GM18519 (cell line): Measurements from ENCODE around the gene PTPN2.

Source experiments
- ATAC-seq: cut with Tn5 transposase; IDR thresholded peaks from one replicate; pipeline ENCODE4 v1.9.1; 2021; ENCODE audit warnings: mild to moderate bottlenecking, moderate library complexity; ENCODE audit not compliant: unreplicated experiment, low FRiP score

Gene PTPN2

GRCh38 chr18:12750715-12751502 is 133.1 kb downstream of the PTPN2 start:
- ATAC-seq, result no peak

DNA sequence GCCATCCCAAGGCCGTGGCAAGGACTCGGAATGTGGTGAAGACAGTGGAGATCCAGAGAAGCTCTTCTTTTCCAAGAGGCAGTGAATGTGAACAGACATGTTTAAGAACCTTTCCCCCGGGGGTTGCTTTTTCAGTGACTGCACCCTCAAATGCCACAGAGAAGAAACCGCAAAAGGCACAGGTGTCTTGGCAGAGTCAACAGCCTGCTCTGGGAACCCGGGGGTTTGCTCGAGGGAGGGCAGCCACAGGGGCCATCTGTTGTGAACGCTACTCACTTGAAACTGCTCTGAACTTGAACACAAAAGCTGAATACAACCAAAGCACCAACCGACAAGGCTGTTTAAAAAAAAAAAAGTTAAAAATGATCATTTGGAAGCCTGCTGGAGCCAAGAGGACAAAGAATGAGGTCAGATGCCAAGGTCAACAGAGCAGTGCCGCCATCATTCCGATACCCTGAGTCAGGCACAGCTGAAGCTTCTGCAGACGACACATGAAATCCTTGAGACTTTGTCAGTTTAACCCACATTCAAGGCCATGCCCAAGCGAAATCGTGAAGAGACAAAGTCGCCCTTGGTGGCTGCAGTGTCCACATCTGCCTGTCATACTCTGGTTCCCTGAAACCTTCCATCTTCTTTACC is 133.8 kb downstream of the PTPN2 start:
- ATAC-seq, result no peak

GRCh38 chr18:12749121-12749520 is 134.9 kb downstream of the PTPN2 start:
- no peak for ATAC-seq

DNA sequence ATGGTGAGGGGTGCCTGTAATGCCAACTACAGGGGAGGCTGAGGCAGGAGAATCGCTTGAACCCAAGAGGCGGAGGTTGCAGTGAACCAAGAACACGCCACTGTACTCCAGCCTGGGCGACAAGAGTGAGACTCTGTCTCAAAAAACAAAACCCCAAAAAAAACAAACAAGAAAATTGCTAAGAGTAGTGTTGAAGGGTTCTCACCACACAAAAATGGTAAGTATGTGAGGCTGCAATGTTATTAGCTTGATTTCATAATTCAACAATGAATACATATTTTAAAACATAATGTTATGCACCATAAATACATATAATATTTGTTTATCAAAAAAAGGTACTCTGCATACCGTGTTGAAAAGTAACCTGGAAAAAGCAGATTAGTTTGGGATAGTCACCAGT is 135.4 kb downstream of the PTPN2 start:
- ATAC-seq, result no peak

- ATAC-seq, result no peak
These were observed 136.3 kb downstream of the PTPN2 start for GRCh38 chr18:12747530-12748315.

- no peak for ATAC-seq
These were observed 138.8 kb downstream of the PTPN2 start for GRCh38 chr18:12745095-12745795.

DNA sequence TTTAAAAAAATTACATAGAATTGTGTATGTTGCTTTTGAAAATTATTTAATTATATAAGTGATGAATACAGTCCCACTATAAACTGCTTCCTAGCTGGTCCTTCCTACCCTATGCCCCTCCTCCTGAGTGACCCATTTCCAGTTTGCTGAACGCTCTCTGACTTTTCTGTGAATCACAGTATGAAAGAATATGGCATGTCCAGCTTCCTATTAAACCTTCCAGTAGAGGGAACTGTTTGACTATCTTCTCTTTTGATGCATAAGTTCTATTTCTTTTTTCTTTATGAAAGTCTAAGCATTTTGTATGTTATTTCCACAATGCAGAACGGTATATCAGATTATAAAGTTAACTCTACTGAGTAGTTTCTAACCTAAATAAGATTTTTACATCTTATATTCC is 139.9 kb downstream of the PTPN2 start:
- no peak for ATAC-seq

DNA sequence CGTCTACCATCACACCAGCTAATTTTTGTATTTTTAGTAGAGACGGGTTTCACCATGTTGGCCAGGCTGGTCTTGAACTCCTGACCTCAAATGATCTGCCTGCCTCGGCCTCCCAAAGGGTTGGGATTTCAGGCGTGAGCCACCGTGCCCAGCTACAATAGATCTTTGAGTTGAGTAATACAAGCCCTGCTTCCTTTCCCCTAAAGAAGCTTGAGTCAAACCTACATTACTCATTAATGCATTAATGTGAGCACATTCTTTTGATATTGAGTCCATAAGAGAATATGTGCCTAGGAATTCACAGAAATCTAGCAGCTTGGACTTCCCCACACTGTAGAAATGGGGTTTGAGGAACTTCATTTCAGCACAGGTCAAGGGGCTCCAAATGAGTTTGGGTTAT is 141.6 kb downstream of the PTPN2 start:
- no peak for ATAC-seq
